Stimulated activated CD8-positive, alpha-beta memory T cell treated with anti-CD3 and anti-CD28 coated beads, Interleukin-2, amount 100 ng/mL, for 48 hours (primary cell): ENCODE data around the gene IQCE.

Experiments used
- DNase-seq, 2 donors: peaks; one replicate each; pipeline ENCODE4 v3.0.0-alpha.2; 2020; ENCODE audit warnings: low read depth in 2 of 2

The IQCE gene, protein sequence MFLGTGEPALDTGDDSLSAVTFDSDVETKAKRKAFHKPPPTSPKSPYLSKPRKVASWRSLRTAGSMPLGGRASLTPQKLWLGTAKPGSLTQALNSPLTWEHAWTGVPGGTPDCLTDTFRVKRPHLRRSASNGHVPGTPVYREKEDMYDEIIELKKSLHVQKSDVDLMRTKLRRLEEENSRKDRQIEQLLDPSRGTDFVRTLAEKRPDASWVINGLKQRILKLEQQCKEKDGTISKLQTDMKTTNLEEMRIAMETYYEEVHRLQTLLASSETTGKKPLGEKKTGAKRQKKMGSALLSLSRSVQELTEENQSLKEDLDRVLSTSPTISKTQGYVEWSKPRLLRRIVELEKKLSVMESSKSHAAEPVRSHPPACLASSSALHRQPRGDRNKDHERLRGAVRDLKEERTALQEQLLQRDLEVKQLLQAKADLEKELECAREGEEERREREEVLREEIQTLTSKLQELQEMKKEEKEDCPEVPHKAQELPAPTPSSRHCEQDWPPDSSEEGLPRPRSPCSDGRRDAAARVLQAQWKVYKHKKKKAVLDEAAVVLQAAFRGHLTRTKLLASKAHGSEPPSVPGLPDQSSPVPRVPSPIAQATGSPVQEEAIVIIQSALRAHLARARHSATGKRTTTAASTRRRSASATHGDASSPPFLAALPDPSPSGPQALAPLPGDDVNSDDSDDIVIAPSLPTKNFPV

DNA sequence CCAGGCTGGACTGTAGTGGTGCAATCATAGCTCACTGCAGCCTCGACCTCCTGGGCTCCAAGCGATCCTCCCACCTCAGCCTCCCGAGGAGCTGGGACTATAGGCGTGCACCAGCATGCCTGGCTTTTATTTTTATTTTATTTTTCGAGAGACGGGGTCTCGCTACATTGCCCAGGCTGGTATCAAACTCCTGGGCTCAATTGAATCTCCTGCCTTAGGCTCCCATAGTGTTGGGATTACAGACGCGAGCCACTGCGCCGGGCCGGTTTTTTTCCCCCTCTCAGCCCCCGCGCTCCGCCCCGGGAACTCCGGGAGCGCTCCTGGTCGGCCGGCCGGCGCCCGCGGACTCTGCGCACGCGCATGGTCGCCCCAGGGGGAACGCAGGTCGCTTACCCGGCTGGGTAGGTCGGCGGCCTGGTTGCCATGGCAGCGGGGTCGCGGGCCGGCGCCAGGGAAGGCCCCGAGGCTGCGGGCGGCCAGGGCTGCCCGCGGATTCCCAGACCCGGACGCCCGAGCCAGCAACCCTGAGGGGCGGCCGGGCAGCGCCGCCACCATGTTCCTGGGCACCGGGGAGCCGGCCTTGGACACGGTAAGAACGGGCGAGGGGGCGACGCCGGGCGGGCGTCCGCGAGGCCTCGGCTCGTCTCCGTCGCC, at the start of gene IQCE:
IQCE (plus strand) TSS at position 351 of the 654 bp plus-strand sequence; CDS start at position 554, 203 bp downstream.
- DNase-seq, result peak; percentile 90 to 91

DNA sequence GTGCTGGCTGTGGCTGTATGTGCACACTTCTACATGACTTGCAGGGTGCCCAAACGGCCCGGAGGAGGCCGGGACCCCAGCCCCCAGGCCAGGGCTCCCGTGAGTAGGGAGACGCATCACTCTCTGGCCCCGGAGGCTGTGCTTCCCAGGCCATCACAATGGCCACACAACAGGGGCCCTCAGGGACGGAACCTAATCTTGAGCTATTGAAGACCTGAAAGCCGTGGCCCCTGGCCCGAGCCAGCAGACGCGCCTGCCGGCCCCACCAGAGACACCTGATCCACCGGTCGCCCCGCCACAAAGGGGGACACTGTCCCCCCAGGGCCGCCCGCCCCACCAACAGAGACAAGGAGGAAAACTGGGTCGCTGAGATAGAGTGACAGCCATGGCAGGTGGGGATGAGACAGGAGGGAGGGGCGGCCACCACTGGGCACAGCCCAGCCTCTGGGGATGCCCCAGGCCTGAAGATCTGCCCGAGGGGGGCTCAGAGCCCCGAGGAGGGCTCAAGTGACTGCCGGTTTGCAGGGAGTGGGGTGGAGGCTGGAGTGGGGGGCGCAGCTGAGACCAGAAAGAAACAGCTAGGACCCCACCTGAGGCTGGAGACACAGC, 49.4 kb upstream of the IQCE start:
- DNase-seq, result no peak

DNA sequence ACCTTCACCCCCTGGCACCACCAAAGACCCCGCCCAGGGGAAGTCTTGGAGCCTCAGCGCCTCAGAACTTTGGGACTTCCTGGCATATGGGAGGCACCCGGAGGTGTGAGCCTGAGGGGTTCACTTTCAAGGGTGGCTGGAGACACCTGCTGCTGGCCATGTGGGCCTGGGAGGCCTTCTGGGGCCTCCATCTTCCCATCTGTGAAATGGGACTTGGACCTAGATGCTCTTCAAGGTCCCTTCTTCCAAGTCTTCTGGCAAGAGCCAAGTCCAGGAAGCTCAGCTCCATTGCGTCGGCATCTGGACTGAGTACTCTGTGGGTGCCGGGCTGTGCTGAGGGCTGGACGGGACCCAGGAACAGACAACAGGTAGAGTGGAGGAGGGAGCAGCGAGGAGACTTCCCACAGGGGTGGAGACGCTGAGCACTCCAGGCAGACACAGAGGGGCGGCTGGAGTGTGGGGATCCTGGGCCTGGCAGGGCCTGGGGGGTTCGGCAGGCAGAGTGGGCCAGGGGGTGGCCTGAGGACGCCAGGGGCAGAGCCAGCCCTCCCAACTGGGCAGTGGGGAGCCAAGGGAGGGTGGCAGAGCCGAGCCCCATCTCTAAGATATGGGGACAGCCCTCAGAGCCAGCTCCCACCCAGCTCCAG, 48.5 kb upstream of the IQCE start:
- DNase-seq, result no peak

DNA sequence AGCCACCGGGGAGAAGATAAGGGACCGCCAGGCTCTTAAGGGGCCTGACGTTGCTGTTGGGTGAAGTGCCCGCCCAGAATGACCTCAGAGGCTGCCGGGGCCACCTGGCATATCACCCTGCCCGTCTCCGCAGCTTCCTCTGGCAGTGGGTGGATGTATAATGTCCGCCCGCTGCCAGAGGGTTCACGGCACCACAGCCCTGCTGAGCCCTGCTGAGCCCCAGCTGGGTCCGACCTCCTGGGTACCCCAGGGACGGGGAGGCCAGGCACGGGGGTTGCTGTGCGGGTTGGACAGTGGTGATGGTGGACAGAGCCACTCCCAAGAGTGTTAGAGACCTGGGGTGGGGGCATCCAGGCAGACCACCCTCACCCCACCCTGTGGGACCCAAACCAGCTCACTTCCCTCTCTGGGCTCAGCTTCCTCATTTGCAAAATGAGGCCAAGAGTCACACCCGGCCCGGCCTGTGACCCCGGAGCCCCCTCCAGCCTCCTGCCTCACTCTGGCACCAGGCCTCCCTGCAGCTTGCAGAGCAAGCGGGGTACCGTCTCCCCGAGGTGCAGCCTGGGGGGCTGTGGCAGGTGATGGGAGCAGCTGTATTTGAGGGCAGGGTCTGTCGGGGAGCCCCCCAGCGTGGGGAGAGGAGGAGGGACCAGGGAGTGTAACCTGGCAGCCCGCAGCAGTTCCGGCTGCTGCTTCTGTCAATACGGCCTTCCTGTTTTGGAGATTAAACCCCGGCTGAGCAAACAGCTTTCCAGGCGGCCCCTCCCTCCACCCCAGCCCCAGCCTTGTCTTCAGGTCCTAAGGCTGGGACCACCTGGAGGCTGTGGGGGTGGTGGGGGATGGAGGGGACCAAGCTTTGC, 47.6 kb upstream of the IQCE start:
- DNase-seq, result peak in 1 of 2 donors; percentile 44

DNA sequence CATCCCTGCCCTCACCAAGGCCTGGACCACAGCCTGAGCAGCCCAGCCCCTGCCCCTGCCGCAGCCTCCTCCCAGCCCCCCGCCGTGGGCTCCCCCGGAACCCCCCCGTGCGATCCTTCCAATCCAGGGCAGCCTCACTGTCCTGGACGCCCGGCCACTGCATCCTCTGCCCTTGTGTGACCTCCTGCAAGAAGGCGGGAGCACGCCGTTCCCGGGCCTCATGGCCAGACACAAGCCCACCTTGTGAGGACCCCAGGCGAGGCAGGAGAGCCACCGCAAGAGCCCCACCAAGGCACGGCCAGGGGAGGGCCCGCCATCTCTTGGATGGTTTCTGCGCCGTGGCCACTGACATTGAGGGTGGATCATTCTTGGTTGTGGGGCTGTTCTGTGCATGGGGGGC, 47.0 kb upstream of the IQCE start:
- DNase-seq, result no peak

DNA sequence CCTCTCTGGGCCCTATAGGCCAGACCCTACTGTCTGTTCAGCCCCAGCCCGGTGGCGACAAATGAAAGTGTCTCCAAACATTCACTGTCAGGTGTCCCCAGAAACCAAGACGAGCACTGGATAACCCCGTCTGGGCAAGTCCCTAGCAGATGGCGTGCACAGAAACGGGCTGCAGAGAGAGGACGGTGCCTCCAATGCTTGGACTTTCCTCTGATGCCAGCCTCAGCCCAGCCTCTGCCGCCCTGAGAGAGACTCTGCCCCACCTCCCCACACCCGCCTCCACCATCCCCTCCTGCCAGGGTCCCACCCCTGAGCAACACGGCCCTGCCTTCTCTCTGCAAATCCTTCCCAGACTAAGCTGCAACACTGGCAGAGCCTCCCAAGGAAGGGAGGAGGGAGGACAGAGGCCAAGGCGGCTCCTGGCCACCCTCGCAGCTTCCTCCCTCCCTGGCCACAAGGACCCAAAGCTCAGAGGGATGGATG, 46.6 kb upstream of the IQCE start:
- no peak for DNase-seq

DNA sequence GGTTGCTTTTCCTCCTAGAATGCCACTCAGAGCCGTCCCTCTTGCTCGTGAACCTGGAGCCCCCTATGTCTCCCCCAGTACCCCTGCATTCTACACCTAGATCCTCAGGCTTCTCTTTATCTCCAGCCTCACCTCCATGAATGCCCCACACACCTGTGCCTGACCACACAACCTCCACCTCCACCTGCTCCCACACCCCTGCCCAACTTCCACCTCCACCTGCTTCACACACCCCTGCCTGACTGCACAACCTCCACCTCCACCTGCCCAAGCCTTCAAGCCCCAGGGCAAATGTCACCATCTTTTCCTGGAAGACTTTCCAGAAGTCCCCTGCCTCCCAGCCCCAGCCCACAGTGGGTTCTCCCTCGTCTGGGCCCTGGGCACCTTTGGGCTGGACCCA, 46.1 kb upstream of the IQCE start:
- DNase-seq, result no peak

DNA sequence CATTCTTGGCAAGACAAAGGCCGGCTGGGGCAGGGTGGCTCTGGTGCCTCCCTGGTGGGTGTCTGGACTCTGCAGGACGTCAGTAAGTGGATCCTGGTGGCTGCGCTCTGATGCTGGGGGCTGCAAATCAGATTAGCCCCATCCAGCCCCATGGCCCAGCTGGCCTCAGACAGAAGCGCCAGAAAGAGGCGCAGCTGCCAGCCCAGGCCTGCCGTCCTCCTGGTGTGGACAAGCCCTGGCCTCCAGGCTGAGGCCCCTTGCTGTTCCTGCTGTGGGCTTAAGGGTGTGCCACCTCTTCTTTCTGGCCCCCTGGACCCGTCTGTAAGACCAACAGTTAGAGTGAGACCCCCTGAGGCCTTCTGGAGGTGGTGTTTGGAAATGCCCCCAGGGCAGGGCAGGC, 45.1 kb upstream of the IQCE start:
- no peak for DNase-seq

DNA sequence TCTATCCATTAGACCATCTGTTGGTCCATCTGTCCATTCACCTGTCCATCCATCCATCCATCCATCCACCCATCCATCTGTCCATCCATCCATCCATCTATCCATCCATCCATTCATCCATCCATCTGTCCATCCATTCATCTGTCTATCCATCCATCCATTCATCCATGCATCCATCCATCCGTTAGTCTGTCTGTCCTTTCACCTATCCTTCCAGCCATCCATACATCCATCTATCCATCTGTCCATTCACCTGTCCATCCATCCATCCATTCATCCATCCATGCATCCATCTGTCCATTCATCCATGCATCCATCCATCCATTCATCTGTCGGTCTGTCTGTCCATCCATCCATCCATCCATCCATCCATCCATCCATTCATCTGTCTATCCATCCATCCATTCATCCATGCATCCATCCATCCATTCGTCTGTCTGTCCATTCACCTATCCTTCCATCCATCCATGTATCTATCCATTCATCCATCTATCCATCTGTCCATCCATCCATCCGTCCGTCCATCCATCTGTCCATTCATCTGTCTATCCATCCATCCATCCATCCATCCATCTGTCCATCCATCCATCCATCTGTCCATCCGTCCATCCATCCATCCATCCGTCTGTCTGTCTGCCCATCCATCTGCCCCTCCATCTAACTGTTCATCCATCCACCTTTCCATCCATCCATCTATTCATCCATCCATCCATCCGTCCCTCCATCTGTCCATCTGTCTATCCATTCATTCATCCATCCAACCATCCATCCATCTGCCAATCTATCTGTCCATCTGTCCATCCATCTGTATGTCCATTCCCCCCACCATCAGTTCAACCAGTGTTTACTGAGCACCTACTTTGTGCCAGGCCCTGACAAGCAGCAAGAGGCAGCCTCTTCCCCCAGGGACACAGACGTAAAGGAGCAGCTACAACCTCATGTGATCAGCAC, 44.0 kb upstream of the IQCE start:
- DNase-seq, result no peak

DNA sequence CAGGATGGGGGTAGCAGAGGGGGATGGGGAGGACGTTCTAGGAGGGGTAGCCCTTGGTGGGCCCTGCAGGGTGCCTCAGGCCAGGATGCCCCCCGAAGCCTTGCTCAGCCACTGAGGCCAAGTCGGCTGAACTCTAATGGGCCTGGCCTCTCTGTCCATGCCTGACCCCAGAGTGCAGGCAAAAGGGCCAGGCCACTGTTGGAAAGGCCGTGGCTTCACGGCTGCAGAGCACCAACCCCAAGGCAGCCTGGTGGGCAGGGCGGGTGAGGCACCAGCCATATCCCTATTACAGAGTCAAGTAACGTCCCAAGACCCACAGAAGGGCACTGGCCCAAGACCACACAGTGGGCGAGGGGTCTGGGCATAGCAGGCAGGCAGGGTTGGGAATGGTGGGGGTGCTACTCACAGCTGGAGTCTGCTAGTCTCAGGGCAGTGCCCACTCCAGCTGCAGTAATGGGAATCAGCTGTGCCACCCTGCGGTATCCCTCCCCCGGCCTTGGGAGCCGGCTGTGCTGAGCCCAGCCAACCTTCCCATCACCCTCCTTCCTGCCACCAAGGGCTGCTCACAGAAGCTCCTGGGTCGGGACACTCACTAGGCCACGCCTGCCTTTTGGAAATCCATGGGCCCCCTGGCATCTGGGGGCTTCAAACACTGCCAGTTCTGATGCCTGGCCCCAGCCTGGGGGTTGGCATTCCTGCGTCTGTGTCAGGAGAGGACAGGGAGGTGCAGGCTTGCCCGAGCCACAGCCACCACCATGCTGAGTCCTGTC, 43.2 kb upstream of the IQCE start:
- no peak for DNase-seq

DNA sequence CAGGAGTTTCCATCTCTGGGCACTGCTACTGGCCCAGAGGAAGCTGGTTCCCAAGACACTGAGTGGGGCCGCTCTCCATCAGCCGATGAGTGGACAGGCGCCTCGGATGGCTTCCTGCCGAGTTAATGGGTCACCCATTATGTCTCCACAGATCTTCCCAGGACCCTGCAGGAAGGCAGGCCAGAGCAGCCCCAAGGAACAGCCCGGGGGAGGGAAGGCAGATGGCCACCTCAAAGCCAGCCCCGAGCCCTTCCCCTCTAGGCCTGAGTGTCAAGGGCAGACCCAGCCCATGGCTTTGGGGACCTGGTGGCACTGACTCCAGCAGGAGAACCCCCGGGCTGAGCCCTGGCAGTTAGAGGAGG, 42.6 kb upstream of the IQCE start:
- DNase-seq, result no peak

DNA sequence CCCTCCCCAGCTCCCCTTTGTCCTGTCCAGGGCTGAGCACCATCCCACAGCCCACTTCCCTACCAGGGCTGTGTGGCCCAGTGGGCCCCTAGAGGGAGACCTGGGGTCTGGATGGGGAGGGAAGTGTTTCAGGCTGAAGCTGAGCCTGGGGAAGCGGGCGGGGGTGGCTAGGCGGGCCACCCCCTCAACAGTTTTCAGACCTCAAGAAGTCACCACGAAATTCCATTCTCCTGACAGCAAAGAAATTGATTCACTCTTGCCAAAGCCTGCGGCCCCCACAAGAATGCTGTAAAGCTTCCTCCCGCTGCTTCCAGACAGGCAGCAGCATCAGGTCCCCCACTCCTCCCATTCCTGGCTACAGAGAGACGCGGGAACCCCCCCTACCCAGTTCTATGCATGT, 41.8 kb upstream of the IQCE start:
- DNase-seq, result no peak

DNA sequence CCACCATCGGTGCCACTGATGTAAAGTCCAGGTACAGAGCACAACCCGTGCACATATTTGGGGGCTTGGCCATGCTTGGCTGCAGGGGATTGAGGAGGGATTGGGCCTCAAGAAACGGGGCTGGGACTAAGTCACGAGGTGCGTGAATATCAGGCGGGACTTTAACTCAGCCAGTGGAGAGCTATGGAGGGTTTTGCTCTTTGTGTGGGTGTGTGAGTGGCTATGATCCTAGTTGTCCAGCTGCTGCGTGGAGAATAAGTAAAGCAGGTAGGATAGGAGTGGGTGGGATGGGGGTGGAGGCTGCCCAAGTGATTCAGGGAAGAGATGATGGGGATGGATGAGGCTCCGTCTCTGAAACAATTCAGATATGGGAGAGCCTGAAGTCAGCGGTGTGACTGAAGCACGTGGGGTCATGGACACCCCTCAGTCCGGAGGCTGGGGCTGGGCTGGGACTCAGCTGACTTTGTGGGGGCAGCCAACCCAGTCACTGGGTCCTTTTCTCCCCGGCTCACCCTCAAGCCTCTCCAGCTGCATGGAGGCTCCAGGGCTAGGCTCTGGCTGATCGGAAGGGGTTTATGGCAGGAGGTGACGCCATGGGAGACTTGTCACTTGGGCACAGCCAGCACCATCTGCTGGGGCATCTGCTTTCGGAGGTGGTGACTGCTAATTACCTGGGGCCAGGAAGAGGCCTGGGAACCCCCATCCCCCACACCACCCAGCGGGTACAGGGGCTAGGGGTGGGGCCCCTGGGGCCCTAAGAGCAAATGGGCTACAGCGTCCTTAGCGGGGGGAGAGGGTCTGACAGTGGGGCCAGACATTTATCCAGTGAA, 40.9 kb upstream of the IQCE start:
- no peak for DNase-seq

DNA sequence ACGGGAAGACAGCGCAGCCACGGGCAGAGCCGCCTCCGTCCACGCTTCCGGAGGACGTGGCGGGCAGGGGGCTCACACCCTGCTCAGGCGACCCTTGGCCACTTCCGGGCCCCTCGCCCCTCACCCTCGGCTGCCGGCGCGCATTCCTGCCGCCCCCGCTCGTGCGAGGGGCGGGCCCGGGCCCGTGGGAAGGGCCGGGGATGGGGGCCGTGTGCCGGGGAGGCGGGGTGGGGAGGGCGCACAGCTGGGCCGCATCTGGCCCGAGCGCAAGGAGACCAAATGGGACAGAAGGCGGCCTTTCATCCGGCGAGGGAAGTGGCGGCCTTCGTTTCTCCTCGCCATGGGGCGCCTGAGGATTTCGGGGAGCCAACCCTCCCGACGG, 40.1 kb upstream of the IQCE start:
- DNase-seq, result no peak

DNA sequence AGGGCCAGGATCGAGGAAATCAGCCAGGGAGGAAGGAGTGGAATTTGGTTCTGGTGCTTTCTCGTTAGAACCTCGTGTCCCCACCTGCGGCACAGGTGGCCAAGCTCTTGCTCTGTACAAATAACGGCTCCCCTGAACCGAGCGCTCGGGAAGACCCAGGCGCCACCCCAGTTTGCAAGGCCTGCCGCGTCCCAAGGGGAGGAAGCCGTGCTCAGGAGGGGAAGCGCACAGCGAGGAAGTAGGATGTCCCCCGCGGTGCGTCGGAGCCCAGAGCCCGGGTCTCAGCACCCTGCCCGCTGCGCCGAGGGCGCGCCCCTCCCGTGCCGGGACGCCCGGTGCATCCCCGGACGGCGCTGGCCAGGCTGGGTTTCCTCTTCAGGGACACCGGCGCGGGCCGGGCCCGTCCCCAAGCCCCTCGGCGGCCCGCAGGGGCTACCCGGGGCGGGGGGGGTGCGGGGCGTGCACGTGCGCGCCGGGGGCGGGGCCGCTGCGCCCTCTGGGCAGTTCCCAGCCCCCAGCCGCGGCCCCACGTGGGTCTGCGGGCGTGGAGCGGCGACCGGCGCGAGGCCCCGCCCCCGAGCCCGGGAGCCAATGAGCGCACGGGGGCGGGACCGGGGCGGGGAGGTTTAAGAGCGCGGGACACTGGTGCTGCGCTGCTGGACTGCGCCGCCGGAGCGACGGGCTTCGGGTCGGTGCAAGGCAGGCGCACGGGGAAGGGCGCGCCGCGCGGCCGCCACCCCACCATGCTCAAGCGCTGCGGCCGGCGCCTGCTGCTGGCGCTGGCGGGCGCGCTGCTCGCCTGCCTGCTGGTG, 39.5 kb upstream of the IQCE start, which contains the start of gene LFNG:
LFNG (plus strand) TSS at position 656 of the 812 bp plus-strand sequence; CDS start at position 744, 88 bp downstream.
- DNase-seq, result peak; percentile 78 to 89

DNA sequence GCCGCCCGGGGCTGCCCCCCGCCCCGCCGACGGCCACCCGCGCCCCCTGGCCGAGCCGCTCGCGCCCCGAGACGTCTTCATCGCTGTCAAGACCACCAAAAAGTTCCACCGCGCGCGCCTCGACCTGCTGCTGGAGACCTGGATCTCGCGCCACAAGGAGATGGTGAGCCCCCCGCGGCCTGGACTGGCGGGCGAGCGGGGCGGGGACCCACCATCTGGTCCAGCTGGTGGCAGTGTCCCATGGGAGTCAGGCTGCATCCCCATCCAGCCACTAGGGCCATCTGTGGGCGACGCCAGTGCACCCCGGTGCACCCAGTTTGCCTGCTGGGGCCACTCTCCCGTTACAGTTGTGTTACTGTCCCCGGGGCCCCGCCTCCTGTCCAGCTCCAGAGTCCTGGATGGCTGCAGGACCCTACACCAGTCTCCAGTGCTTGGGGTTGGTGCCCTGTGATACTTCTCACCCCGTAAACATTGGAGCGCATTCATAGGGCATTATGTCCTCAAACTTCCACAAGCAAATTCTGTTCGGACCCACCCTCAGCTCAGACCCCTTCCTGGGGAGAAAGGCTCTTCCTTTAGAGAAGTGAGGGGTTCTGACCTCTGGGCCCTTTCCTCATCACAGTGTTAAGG, 38.5 kb upstream of the IQCE start:
- DNase-seq, result no peak
